B cell (primary cell): Measurements from ENCODE around the gene MRPL46.

ENCODE experiments used
- CTCF ChIP-seq: fragments of 200-600 bp; IDR thresholded peaks from one replicate; pipeline ENCODE4 v1.8.0; 2022; ENCODE audit warnings: antibody characterized with exemption, mild to moderate bottlenecking
- EZH2 ChIP-seq: IDR thresholded peaks from 2 replicates; pipeline ENCODE4 v1.6.1; 2012; ENCODE audit warnings: borderline replicate concordance, low read depth, mild to moderate bottlenecking, moderate library complexity, low read length; ENCODE audit not compliant: insufficient read depth, poor library complexity, severe bottlenecking

DNA sequence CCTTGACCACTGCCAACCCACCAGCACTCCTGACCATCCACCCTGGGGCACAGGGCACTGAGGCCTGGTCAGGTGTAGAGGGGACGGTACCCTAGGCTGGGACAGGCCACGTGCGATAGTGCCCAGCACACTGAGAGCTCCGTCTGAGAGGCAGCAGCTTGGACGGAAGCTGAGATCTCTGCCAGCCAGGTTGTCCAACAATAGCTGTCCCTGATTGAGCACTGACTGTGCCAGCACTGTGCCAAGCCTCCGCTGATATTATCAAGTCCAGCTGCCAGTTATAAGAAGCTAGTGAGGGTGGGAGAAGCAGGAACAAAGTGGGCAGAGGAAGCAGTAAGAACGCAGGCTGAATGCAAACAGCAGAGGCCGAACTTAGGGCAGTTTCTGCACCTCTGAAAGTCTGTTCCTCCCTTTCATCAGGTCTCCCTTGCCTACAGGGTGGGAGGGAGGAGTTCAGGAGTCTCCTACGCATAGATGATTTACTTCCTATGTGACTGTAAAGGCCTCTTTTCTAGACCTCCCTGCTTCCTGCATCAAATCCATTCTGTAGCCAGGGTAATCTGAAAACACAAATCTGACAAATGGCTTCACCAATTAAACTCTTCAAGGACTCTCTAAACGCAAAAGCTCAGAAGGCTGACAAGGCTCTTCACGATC is 30.0 kb upstream of the MRPL46 start:
- TF ChIP-seq CTCF = no peak
- TF ChIP-seq EZH2 = no peak
